Progenitor cell of endocrine pancreas (in vitro differentiated cells): Measurements from ENCODE around the gene DNAJC11. TPM values are rescaled to one million over a fixed set of nuclear protein-coding genes. Genes with fewer than 3 reads are reported as not detected.
A peak's percentile ranks its signal among the peaks of the same experiment; 100 is the strongest.
"Not testable (repeated sequence)": the region's sequence is repeated elsewhere in the genome, so short reads cannot be mapped to it uniquely, and the experiment has no call there.

ENCODE experiments used
- DNase-seq: peaks from one replicate; pipeline ENCODE4 v3.0.0; 2021; ENCODE audit warnings: low spot score; ENCODE audit not compliant: unreplicated experiment
- H3K27ac Mint-ChIP-seq: 2 replicates; pipeline ENCODE4 v1.8.0; 2021; ENCODE audit warnings: mild to moderate bottlenecking, moderate library complexity, mixed read lengths
- H3K27me3 Mint-ChIP-seq: 2 replicates; pipeline ENCODE4 v1.8.0; 2021; ENCODE audit warnings: mixed read lengths
- H3K36me3 Mint-ChIP-seq: 2 replicates; pipeline ENCODE4 v1.8.0; 2022; ENCODE audit warnings: mixed read lengths; ENCODE audit not compliant: insufficient read depth
- H3K4me1 Mint-ChIP-seq: 2 replicates; pipeline ENCODE4 v1.8.0; 2021; ENCODE audit warnings: low read depth, mixed read lengths
- H3K4me3 Mint-ChIP-seq: 2 replicates; pipeline ENCODE4 v1.8.0; 2021; ENCODE audit warnings: low read depth, mild to moderate bottlenecking, moderate library complexity, mixed read lengths
- H3K9me3 Mint-ChIP-seq: 2 replicates; pipeline ENCODE4 v1.8.0; 2021; ENCODE audit warnings: low read depth, mixed read lengths
- CTCF ChIP-seq: fragments of 200-600 bp; sonication (generic); IDR thresholded peaks from one replicate; pipeline ENCODE4 v1.5.0; 2021; ENCODE audit warnings: antibody characterized with exemption, mild to moderate bottlenecking; ENCODE audit not compliant: unreplicated experiment
- total RNA-seq: library from RNA; stranded (reverse); gene quantifications from 2 replicates; pipeline ENCODE4 v1.2.1, GENCODE V29; 2021

DNAJC11 gene
- total RNA-seq, 1 donor from 2014 or later, result 65.8 TPM

- Mint-ChIP-seq H3K27me3 (no peaks in the 10 kb centered on the region), H3K9me3 (no peaks in the 10 kb centered on the region), H3K4me3 (no peak overlapping the region), H3K27ac (no peak overlapping the region), H3K36me3 (peaks cover 17% of the 10 kb centered on the region), H3K4me1 (no peaks in the 10 kb centered on the region)
- no peak for DNase-seq
- no peak for TF ChIP-seq CTCF
Observed at GRCh38 chr1:6645018-6645417, 56.6 kb downstream of the DNAJC11 start.

- H3K27ac Mint-ChIP-seq, H3K4me1 Mint-ChIP-seq, H3K9me3 Mint-ChIP-seq, DNase-seq, H3K4me3 Mint-ChIP-seq, H3K27me3 Mint-ChIP-seq: not testable (repeated sequence)
- peaks cover 27% of the 10 kb centered on the region for H3K36me3 Mint-ChIP-seq
Observed at GRCh38 chr1:6640867-6641266, 60.7 kb downstream of the DNAJC11 start.

GRCh38 chr1:6638226-6638625, 63.4 kb downstream of the DNAJC11 start:
- H3K9me3 Mint-ChIP-seq, result no peaks in the 10 kb centered on the region
- no peaks in the 10 kb centered on the region for H3K4me1 Mint-ChIP-seq
- H3K36me3 Mint-ChIP-seq, result peaks cover 27% of the 10 kb centered on the region
- H3K4me3 Mint-ChIP-seq, result no peak overlapping the region
- no peak for TF ChIP-seq CTCF
- H3K27me3 Mint-ChIP-seq, result no peaks in the 10 kb centered on the region
- no peak overlapping the region for H3K27ac Mint-ChIP-seq
- DNase-seq, result no peak

GRCh38 chr1:6637770-6638169, 63.8 kb downstream of the DNAJC11 start:
- DNase-seq, result no peak
- Mint-ChIP-seq H3K36me3 (peaks cover 28% of the 10 kb centered on the region), H3K4me1 (no peaks in the 10 kb centered on the region), H3K4me3 (no peak overlapping the region), H3K27ac (no peak overlapping the region), H3K27me3 (no peaks in the 10 kb centered on the region), H3K9me3 (no peaks in the 10 kb centered on the region)
- TF ChIP-seq CTCF, result no peak

- H3K27me3 Mint-ChIP-seq, H3K9me3 Mint-ChIP-seq, DNase-seq, H3K4me1 Mint-ChIP-seq, H3K4me3 Mint-ChIP-seq: not testable (repeated sequence)
- H3K36me3 Mint-ChIP-seq, result peaks cover 23% of the 10 kb centered on the region
- H3K27ac Mint-ChIP-seq, result peak overlapping the region; percentile 20
Observed at GRCh38 chr1:6636778-6637177, 64.8 kb downstream of the DNAJC11 start.

GRCh38 chr1:6635910-6636760, 65.5 kb downstream of the DNAJC11 start:
- Mint-ChIP-seq H3K9me3 (no peaks in the 10 kb centered on the region), H3K27me3 (no peaks in the 10 kb centered on the region), H3K4me3 (no peak overlapping the region), H3K27ac (no peak overlapping the region), H3K36me3 (peaks cover 20% of the 10 kb centered on the region), H3K4me1 (no peaks in the 10 kb centered on the region)
- TF ChIP-seq CTCF, result no peak
- no peak for DNase-seq
